COLO829 (cell line): Measurements from ENCODE around the gene XPR1.
"Not testable (repeated sequence)": the region's sequence is repeated elsewhere in the genome, so short reads cannot be mapped to it uniquely, and the experiment has no call there.

Experiments
- DNase-seq: peaks from one replicate; pipeline ENCODE4 v3.0.0; 2012; ENCODE audit warnings: low spot score

XPR1 gene

DNA sequence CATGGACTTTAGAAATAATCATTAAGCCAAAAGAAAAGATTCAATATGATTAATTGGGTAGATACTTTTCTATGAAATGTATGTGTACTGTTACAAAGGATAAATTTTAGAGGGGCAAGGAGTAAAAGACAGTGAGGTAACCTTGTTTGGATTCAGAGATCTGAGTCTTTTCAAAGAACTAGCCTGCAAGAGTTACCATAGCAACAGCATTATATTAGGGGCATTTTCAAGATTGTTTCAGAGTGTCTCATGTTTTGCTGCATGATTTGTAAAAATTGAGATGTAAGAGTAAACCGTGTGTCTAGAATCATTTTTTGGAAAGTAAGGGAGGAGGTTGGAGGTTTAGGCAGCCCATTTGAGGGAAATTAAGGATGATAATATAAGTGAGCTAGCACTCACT lies 210.2 kb downstream of the XPR1 start:
- DNase-seq = no peak

DNA sequence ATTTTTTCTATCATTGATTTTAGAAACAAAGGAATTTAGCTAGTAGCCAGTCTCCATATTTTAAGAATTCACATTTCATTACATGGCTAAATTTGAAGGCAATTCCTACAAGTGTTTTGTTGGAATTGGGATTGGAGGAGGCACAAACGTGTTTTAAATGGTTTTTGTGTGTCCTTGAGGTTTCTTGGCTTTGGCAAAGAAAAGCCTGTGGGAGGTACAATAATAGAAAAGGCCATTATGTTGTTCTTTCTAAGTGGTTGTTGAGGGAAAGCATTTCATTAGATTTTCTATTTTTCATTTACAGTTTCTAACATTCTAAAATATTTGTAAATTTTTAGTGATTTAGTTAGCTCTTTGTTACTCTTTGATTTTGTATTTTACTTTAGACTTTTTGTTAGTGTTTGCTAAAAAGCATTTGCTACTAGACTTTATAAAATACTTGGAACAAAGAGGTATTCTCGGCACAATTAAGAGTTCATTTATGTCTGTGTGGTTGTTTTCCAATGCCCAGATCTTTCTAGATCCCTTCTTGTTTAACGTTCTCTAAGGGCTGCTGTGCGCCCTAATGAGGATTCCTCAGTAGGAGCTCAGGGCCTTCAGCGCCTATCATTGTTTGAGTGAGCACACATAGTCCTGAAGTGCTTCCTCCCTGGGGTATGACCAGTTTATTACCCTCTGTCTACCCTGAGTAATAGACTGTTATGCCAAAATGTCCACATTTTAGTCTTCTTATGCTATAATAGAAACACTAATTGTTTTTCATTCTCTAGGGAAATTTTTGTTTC lies 210.9 kb downstream of the XPR1 start:
- no peak for DNase-seq

DNA sequence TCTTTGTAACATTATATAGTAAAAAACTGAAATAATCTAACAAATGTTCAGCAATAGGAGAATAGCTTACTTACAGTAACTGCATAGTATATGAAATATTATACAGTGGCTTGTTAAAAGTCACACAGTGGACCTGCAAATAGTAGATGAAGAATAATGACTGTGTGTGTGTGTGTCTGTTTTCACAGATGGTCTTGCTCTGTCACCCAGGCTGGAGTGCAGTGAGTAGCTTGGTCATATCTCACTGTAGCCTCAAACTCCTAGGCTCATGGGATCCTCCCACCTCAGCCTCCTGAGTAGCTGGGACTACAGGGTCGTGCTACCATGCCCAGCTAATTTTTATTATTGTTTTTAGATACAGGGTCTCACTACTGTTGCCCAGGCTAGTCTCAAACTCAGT lies 213.5 kb downstream of the XPR1 start:
- no peak for DNase-seq

DNA sequence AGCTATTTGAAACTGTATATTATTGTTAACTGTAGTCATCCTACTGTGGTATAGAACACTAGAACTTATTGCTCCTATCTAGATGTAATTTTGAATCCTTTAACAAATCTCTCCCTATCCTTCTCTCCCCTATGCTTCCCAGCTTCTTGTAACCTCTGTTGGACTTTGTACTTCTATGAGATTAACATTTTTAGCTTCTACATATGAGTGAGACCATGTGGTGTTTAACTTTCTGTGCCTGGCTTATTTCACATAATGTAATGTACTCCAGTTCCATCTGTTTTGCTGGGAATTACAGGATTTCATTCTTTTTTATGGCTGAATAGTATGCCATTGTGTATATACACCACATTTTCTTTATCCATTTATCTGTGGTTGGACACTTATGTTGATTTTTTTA lies 216.4 kb downstream of the XPR1 start:
- no peak for DNase-seq

DNA sequence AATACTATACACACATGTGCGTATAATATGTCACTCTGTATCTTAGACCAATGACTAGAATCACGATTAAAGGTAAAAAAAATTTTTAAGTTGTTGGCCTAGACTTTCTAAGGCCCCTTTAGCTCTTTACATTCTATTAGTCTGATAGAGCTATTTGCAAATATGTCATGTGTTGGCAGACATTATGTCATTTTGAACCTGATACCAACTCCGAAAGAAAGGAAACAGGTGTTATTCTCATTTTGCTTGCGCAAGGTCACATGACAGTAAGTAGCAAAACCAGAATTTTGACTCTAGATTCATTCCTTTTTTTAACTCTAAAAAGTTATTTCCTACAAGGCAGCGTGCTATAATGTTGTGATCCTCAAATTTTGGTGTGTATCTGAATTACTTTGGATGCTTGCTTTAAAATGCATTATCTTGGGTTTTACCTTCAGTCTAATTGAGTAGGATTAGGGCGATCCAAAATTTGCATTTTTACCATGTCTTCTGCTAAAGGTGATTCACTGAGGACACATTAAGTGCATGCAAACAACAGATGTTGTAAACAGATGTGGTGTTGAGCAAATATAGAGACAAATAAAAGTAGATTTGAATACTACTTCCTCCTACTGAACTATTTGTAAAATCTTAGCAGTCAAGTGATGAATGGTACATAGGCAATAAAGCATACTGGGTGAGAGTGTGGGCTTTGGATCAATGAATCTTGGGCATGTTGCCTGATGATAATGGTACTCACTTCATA lies 217.4 kb downstream of the XPR1 start:
- DNase-seq = no peak

DNA sequence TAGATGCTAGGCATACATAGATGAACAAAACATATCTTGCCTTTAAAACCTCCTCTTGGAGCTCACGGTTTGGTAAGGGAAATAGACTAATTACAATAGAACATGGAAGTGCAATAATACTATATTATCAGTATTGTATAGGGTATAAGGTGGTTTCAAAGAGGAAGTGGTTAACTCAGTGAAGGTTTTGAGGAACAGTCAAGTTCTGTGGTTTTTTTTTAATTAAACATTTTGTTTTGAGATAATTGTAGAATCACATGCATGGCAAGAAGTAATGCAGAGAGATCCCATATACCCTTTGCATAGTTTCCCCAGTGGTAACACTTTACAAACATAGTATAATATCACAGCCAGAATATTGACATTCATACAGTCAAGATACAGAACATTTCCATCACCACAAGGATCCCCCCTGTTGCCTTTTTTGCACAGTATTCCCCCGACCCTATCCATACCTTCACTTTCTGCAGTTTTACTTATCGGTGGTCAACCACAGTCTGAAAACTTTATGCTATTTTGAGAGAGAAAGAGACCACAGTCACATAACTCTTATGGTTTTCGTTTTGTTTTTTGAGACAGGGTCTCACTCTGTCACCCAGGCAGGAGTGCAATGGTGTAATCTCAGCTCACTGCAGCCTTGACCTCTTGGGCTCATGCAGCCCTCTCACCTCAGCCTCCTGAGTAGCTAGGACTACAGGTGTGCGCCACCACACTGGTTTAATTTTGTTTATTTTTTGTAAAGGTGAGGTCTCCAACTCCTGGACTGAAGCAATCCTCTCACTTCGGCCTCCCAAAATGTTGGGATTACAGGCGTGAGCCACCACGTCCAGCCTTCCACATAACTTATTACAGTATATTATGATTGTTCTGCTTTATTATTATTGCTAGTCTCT lies 220.4 kb downstream of the XPR1 start:
- DNase-seq = no peak

DNA sequence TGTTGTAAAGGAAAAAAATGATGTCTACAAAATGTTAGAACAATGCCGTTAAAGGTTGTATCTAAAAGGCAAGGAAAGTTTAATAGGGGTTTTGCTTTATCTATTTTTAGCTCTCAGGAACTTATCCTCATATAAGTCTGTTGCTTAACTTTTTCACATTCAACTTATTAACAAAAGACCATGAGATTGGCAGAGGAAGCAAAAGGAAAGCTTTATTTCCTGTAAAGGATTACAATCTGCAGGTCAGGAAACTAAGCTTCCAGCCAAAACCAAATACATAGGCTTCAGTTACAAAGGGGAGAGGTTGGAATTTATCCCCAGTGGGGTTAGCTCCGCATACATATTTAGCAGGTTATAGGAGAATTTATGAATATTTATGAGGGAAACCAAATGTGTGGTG lies 222.2 kb downstream of the XPR1 start:
- no peak for DNase-seq

DNA sequence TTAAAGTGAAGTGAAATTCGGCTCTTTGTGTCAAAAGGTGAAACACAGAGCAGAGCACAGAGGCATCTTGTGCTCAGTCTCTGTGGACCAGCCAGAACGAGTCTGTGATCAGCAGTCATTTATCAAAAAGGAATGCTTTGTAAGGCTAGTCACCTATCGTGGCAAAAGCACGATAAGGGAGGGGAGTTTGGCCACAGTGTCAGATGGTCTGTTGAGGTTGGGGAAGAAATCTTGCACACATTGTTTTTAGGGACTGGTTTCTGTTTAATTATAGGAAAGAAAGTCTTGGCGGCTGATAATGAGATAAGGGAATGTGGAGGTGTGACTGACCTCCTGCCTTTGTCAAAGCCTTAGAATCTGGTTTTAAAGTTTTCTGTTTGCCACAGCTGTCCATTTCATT lies 222.6 kb downstream of the XPR1 start:
- DNase-seq = no peak

DNA sequence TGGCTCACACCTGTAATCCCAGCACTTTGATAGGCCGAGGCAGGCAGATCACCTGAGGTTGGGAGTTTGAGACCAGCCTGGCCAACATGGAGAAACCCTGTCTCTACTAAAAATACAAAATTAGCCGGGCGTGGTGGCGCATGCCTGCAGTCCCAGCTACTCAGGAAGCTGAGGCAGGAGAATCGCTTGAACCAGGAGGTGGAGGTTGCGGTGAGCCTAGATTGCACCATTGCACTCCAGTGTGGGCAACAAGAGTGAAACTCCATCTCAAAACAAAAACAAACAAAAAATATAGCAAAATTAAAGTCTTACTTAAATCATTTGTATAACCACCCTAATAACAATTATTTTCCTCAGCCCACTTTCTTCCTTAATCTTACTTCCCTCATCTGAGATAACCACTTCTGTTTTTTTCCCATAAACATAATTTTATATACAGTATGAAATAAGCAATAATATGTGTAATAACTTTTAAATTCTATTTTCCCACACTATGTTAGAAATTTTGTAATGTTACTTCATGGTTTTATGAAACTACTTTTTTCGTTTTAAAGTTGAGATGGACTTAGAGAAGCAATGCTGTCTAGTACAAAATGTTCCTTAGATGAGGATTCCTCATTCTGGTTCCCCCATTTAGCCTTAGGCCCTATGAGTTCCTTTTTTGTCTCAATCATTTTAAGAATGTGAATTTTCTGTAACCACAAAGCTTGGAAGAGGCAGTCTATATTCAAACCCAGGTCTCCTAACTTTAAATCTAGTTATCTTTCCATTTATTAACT lies 226.3 kb downstream of the XPR1 start:
- not testable (repeated sequence) for DNase-seq

DNA sequence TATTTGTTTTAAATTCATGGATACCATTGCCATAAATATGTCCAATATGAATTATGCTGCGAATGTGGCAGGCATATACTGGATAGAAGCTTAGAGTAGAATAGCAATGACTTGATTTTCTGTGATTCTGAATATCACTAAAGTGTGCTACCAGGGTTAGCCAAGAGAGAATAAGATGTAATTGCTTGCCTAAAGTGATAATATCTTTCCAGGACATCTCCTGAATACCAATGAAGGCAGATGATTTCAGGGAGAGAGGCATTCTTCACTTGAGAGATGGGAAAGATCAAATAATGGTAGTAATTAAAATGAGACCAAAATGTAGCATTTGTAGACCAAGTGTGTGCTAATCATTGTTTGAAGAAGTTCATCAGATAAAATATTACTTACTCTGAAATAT lies 227.5 kb downstream of the XPR1 start:
- DNase-seq = no peak

DNA sequence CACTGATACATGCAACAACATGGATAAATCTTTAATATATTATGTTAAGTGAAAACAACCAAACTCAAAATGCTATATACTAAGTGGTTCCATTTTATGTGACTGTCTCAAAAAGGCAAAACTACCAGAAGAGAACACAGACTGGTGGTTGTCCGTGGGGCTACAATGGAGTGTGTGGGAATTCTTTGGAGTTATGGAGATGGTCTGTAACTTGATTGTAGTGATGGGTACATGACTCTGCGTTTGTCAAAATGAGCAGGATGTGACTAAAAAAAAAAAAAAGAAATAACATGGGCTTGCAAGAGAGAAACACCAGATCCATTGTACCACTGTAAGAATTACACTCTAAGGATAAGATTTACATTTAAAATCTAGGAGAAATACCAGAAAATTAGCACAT lies 228.7 kb downstream of the XPR1 start:
- DNase-seq = peak; percentile 63

DNA sequence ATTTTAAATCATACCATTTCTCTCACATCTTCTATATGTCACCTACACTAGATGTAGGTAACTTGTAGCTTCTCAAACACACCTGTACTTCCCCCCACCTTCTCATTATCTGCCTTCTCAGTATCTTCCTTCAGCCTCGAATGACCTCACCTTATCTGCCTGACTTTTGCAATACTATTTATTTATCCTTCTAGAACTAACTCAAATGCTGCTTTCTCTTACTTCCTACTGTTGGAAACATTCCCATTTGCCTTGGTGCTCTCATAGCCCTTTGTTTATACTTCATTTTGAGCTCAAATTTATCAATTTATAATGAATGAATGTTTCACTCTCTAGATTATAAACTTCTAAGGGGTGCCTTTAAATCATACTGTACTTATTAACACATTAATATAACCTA lies 230.5 kb downstream of the XPR1 start:
- no peak for DNase-seq

DNA sequence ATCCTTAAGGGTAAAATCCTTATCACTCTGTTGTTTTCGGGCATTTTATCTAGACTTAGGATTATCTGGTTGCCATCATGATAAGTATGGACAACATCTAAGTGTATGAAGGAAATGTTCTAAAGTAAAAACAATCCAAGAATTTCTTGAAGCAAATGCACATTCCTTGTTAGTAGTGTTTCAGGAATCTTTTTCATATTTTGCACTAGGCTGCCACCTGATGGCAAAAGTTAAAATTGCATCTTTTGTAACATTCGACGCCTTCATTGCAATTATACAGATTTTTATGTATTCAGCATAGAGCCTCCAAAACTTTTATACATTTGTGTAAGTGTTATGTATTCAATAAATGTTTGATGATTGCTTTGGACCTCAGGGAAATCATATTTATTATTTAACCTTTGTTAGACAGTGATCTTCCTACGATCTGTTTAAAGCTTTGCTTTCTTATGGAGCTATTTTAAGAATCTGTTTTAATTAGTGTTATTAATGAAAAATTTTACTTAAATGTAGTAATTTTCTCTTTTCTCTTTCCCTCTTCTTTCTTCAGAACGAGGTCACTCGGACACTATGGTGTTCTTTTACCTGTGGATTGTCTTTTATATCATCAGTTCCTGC lies 231.4 kb downstream of the XPR1 start:
- peak; percentile 63 for DNase-seq

DNA sequence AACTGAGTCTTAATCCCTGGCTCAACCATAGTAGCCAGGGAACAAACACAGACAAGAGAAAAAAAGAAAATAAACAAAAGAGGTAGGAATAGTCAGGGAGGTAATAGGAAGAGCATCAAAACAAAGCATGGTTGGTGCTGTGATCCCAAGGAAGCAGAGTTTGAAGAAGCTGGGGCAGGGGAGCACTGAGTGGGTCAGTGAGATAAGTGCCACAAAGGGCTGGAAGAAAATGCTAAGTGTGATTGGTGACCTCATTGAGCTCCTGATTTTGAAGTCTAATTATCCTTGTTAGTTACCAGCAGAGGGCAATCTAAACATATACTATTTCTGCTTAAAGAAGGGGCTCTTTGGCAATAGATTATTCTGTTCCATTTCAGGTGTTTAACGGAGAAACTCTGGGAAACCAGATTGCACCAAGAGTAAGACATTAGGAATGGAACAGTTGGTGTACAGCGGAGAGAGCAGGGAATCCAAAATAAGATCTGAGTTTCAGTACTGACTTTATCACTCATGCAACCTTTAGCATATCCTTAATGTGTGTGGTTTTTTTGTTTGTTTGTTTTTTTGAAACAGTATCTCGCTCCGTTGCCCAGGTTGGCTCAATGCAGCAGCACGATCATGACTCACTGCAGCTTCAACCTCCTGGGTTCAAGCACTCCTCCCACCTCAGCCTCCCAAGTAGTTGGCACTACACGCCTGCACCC lies 250.1 kb downstream of the XPR1 start:
- peak; percentile 71 for DNase-seq

DNA sequence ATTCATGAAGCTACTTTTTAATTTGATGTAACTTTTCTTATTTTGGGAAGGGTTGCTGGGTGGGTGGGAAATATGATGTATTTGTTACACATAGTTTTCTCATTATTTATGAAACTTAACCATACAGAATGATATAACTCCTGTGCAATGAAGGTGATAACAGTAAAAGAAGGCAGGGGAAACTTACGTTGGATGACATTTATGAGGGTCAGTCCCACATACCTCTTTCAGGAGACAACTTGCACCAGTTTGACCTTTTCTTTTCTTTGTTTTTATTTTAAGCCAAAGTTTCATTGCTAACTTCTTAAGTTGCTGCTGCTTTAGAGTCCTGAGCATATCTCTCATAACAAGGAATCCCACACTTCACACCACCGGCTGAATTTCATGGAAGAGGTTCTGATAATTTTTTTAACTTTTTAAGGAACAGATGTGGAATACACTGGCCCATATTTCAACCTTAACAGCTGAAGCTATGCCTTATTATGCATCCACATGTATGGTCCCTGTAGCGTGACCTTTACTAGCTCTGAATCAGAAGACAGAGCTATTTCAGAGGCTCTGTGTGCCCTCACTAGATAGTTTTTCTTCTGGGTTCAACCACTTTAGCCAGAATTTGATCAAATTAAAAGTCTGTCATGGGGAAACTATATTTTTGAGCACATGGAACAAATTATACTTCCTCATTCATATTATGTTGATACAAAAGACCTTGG lies 252.9 kb downstream of the XPR1 start:
- no peak for DNase-seq

DNA sequence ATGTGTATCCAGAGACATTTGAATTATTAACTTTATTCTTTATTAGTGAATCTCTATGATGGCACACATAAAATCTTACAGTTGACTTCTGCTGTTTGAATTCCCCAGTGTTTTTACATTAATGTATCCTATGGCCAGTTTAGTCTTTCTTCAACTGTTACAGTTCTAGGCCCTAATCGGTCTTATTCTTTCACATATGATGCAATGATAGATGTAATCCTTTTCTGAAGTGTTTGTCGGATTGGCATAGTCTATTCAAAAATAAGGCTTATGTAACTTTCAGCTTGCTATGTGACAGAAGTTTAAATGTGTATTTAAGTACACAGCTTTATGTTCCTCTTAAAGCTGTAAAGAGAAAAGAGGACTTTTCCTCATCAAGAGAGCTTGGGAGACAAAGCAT lies 254.5 kb downstream of the XPR1 start:
- DNase-seq = no peak

DNA sequence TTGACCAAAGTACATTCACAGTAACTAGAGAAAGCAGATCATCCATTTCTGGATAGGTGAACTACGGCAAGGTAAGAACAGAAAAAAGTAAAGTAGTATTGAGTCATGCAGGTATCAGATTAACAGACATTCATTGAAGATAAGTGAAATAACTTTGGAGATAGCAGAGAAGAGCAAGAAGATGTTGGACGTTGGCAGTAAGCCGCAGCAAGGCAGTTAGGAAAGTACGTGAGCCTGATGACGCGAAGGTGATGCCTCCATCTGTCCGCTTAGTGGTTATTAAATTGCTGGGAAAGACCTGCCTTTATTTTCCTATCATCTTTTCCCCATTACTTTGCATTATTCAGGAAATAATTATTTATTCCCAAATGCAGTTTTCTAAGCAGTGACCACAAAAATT lies 256.0 kb downstream of the XPR1 start:
- DNase-seq = no peak

DNA sequence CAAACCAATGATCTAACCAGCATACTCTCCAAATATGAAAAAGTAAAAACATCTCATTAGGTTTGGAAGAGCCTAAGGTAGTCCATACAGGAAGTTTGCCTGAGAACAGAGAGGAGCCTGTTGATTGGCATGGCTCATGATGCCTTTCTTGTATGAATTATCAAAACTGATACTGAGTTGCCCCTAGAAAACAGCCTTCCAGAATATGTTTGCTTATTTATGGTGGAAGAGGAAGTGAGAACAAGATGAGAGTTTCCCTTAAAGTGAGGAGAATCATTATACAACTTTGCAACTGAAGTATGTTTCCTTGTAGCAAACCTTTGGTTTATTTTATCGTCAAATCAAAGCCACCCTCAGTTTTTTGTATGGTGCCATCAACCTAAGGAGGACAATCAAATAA lies 257.0 kb downstream of the XPR1 start:
- no peak for DNase-seq

DNA sequence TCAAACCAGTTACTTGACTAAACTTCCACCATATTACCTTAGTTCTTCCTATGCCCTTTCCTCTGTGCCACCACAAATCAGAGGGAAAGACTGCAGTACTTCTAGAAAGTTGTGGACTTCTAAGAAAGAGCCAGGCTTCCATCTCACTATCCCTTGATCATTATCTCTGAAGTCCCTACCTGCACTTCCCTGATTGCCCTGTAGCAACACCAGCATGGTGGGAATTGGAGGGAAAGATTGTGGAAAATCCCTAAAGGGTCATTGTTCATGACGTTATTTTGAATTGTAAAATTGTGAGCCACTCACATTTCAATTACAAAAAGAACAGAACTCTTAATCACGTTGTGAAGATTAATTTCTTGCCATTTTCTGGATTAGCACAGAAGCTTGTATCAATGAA lies 257.5 kb downstream of the XPR1 start:
- no peak for DNase-seq

DNA sequence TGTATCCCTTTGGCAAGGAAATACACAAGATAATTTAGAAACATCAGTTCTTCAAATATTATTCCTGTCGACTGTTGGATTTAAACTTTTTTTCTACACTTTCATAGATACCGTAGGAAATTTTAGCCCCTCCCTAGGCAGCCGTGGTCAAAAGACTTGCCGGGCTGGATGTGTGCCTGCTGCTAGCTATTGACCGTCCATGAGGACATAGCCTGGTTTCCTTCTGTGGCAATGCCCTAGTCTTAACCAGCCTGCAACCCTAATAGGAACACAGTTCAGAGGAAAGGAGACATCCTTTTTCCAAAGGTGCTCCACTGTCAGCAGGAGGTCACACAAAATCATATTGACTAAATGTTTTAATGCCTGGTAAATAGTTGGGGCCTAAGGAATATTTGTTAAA lies 260.4 kb downstream of the XPR1 start:
- DNase-seq = no peak
